Measurements from ENCODE around the gene PTPRM.

PTPRM gene

GRCh38 chr18:8374676-8375075 lies 807.6 kb downstream of the PTPRM start:
- no peaks in the 10 kb centered on the region for H4K20me1 ChIP-seq (ENCODE audit: control insufficient read depth, insufficient read depth, low read depth, low read length)
- H3F3A ChIP-seq (ENCODE audit: control insufficient read depth, insufficient read depth), result no peaks in the 10 kb centered on the region
- no peak for TF ChIP-seq CTCF (IDR thresholded peaks at IDR 0.05; ENCODE audit: low read depth, low read length, poor library complexity, severe bottlenecking)
- no peaks in the 10 kb centered on the region for H3K4me1 ChIP-seq (ENCODE audit: control insufficient read depth, low read length)
- no peak overlapping the region for H3K4me3 ChIP-seq (ENCODE audit: low read length)
- H3K27ac ChIP-seq (ENCODE audit: low read depth, low read length), result no peak overlapping the region
- H3K79me2 ChIP-seq (ENCODE audit: control insufficient read depth, low read length), result no peaks in the 10 kb centered on the region
- no peaks in the 10 kb centered on the region for H3K9me3 ChIP-seq (ENCODE audit: control insufficient read depth, insufficient read depth, low read length)
- H3K27me3 ChIP-seq (ENCODE audit: control insufficient read depth, low read length), result no peaks in the 10 kb centered on the region
- no peaks in the 10 kb centered on the region for H3K9me2 ChIP-seq (replicated peaks; ENCODE audit: control insufficient read depth, low read length)
- no peaks in the 10 kb centered on the region for H3K36me3 ChIP-seq (ENCODE audit: control insufficient read depth, low read length)
- no peak overlapping the region for H3K4me2 ChIP-seq (ENCODE audit: low read length)

- no peak for TF ChIP-seq EZH2phosphoT487 (IDR thresholded peaks at IDR 0.05; ENCODE audit: borderline replicate concordance, low read length)
- no peak for TF ChIP-seq CTCF (IDR thresholded peaks at IDR 0.05; ENCODE audit: low read depth, low read length, poor library complexity, severe bottlenecking)
- Histone ChIP-seq H3K4me3 (ENCODE audit: low read length) (no peak overlapping the region), H3K4me2 (ENCODE audit: low read length) (no peak overlapping the region), H3K27ac (ENCODE audit: low read depth, low read length) (no peak overlapping the region), H3K79me2 (ENCODE audit: control insufficient read depth, low read length) (no peaks in the 10 kb centered on the region), H3K9me3 (ENCODE audit: control insufficient read depth, insufficient read depth, low read length) (no peaks in the 10 kb centered on the region), H3K36me3 (ENCODE audit: control insufficient read depth, low read length) (no peaks in the 10 kb centered on the region), H4K20me1 (ENCODE audit: control insufficient read depth, insufficient read depth, low read depth, low read length) (no peaks in the 10 kb centered on the region), H3K4me1 (ENCODE audit: control insufficient read depth, low read length) (no peaks in the 10 kb centered on the region), H3K27me3 (ENCODE audit: control insufficient read depth, low read length) (no peaks in the 10 kb centered on the region), H3K9me2 (replicated peaks; ENCODE audit: control insufficient read depth, low read length) (no peaks in the 10 kb centered on the region), H3F3A (ENCODE audit: control insufficient read depth, insufficient read depth) (no peaks in the 10 kb centered on the region)
Measured at GRCh38 chr18:8375249-8375648, 808.1 kb downstream of the PTPRM start.

- H3K79me2 ChIP-seq (ENCODE audit: control insufficient read depth, low read length), result no peaks in the 10 kb centered on the region
- no peak overlapping the region for H3K4me2 ChIP-seq (ENCODE audit: low read length)
- no peak overlapping the region for H3K4me3 ChIP-seq (ENCODE audit: low read length)
- TF ChIP-seq CTCF (IDR thresholded peaks at IDR 0.05; ENCODE audit: low read depth, low read length, poor library complexity, severe bottlenecking) (no peak), EZH2phosphoT487 (IDR thresholded peaks at IDR 0.05; ENCODE audit: borderline replicate concordance, low read length) (no peak)
- H4K20me1 ChIP-seq (ENCODE audit: control insufficient read depth, insufficient read depth, low read depth, low read length), result no peaks in the 10 kb centered on the region
- H3K27me3 ChIP-seq (ENCODE audit: control insufficient read depth, low read length), result no peaks in the 10 kb centered on the region
- H3F3A ChIP-seq (ENCODE audit: control insufficient read depth, insufficient read depth), result no peaks in the 10 kb centered on the region
- no peak overlapping the region for H3K27ac ChIP-seq (ENCODE audit: low read depth, low read length)
- H3K36me3 ChIP-seq (ENCODE audit: control insufficient read depth, low read length), result no peaks in the 10 kb centered on the region
- H3K9me3 ChIP-seq (ENCODE audit: control insufficient read depth, insufficient read depth, low read length), result no peaks in the 10 kb centered on the region
- H3K4me1 ChIP-seq (ENCODE audit: control insufficient read depth, low read length), result no peaks in the 10 kb centered on the region
- H3K9me2 ChIP-seq (replicated peaks; ENCODE audit: control insufficient read depth, low read length), result no peaks in the 10 kb centered on the region
Measured at GRCh38 chr18:8376113-8376512, 809.0 kb downstream of the PTPRM start.
